ENCODE measurements around the gene FTO. TPM values are rescaled to one million over a fixed set of nuclear protein-coding genes. Genes with fewer than 3 reads are reported as not detected.

FTO gene
- total RNA-seq, 4 donors from 2014 or later: 29.0 to 64.1 (median 48.1) TPM

DNA sequence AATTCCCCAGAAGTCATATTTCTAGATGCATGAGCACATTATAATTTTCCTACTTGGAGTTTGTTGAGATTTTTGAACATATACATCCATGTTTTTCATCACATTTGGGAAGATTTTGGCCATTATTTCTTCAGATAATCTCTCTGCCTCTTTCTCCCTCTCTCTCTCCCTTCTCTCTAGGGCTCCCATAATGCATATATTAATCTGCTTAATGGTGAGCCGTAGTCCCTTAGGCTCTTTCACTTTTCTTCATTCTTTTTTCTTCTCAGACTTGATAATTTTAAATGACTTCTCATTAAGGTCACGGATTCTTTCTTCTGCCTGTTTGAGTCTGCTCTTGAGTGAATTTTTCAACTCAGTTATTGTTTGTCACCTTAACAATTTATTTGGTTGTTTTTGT, 481.1 kb downstream of the FTO start:
- WGBS, 2 donors: 46 to 87% methylated on average over 2 of the region's 2 CpGs
- Histone ChIP-seq H3K27ac (no peak overlapping the region), H3K27me3 (peaks cover 0 to 21% (median 0%) of the 10 kb centered on the region in 4 donors), H3K4me1 (no peaks in the 10 kb centered on the region), H3K36me3 (no peaks in the 10 kb centered on the region), H3K4me3 (no peak overlapping the region), H3K9me3 (no peaks in the 10 kb centered on the region)
- TF ChIP-seq POLR2A (IDR thresholded peaks at IDR 0.05): no peak
- TF ChIP-seq, protein P1, sequence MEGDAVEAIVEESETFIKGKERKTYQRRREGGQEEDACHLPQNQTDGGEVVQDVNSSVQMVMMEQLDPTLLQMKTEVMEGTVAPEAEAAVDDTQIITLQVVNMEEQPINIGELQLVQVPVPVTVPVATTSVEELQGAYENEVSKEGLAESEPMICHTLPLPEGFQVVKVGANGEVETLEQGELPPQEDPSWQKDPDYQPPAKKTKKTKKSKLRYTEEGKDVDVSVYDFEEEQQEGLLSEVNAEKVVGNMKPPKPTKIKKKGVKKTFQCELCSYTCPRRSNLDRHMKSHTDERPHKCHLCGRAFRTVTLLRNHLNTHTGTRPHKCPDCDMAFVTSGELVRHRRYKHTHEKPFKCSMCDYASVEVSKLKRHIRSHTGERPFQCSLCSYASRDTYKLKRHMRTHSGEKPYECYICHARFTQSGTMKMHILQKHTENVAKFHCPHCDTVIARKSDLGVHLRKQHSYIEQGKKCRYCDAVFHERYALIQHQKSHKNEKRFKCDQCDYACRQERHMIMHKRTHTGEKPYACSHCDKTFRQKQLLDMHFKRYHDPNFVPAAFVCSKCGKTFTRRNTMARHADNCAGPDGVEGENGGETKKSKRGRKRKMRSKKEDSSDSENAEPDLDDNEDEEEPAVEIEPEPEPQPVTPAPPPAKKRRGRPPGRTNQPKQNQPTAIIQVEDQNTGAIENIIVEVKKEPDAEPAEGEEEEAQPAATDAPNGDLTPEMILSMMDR (IDR thresholded peaks at IDR 0.05): no peak
- no peak for DNase-seq
- intact Hi-C loops (cut with DNase I): no loop called here

DNA sequence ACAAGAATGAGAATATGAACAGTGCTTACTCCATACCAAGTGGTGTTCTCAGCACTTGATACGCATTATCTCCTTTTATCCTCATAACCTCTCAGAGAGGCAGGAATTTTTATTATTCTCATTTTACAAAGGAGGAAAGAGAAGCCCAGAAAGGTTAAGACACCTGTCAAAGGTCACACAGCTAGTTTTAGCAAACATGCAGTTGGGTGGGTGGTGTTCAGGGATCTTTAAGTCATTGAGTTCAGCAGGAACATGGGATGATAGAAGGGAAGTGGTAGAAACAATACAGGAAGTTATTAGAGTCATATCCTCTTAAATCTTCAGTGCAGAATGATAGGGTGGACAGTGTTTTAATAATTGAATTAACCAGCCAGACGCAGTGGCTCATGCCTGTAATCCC, 487.2 kb downstream of the FTO start:
- peaks cover 0 to 3% (median 0%) of the 10 kb centered on the region in 3 donors for H3K9me3 ChIP-seq
- intact Hi-C loops (cut with DNase I): no loop called here
- H3K4me3 ChIP-seq: no peak overlapping the region
- no peak for TF ChIP-seq POLR2A (IDR thresholded peaks at IDR 0.05)
- TF ChIP-seq, protein P1 (IDR thresholded peaks at IDR 0.05): no peak
- peaks cover 0 to 15% (median 0%) of the 10 kb centered on the region in 3 donors for H3K4me1 ChIP-seq
- no peak overlapping the region for H3K27ac ChIP-seq
- H3K36me3 ChIP-seq: no peaks in the 10 kb centered on the region
- no peak for DNase-seq
- H3K27me3 ChIP-seq: peaks cover 0 to 29% (median 0%) of the 10 kb centered on the region in 4 donors
- 79 to 89% methylated on average over 2 of the region's 2 CpGs for WGBS, 2 donors

DNA sequence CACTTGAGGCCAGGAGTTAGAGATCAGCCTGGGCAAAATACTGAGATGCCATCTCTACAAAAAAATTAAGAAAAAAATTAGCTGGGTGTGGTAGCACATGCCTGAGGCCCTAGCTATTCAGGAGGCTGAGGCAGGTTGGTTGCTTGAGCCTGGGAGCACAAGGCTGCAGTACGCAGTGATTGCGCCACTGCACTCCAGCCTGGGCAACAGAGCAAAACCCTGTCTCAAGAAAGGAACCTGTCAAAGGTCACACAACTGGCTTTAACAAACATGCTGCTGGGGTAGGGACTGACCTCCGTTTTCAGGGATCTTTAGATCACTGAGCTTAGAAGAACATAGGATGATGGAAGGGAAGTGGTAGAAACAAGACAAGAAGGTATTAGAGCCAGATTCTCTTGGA, 487.6 kb downstream of the FTO start:
- H3K27me3 ChIP-seq: peaks cover 0 to 29% (median 0%) of the 10 kb centered on the region in 4 donors
- H3K9me3 ChIP-seq: peaks cover 0 to 3% (median 0%) of the 10 kb centered on the region in 3 donors
- TF ChIP-seq, protein P1 (IDR thresholded peaks at IDR 0.05): no peak
- TF ChIP-seq POLR2A (IDR thresholded peaks at IDR 0.05): no peak
- WGBS, 2 donors: 75 to 76% methylated on average over 3 of the region's 3 CpGs
- no peak for DNase-seq
- no peaks in the 10 kb centered on the region for H3K36me3 ChIP-seq
- intact Hi-C loops (cut with DNase I): no loop called here
- H3K4me3 ChIP-seq: no peak overlapping the region
- H3K4me1 ChIP-seq: peaks cover 0 to 15% (median 0%) of the 10 kb centered on the region in 3 donors
- no peak overlapping the region for H3K27ac ChIP-seq

DNA sequence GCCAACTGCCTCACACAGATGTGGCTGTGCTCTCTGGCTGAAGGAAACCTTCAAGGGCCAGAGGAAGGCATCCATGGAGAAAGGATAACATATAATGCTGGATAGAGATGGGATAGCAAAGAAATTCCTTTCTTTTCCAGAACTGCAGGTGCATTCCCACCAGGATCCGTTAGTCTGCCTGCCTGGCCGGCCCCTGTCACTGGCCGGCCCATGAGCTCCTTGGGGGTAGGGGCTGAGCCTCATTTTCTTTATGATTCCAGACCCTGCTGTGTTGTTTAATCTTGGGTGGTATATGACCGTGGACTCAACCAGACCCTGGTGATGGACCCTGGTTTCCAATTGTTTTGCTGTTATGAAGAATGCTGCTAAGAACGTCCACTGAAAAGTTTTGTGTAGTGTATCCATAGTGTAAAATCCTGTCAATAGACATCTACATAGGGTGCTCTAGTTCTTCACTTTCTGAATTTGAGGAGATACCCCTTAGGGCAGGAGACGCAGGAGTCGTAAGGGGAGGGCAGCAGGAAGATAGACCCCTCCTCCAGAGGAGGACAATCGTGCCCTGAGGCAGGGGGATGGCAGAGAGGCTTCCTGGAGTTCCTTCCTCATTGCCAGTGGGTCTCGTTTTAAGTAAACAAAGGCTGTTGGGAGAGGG, 489.2 kb downstream of the FTO start:
- Histone ChIP-seq H3K9me3 (peaks cover 0 to 3% (median 0%) of the 10 kb centered on the region in 3 donors), H3K4me3 (peak overlapping the region in 2 of 4 donors; percentile 41 to 49), H3K4me1 (peaks cover 0 to 15% (median 0%) of the 10 kb centered on the region in 3 donors), H3K36me3 (no peaks in the 10 kb centered on the region), H3K27ac (peak overlapping the region in 3 of 4 donors; percentile 52 to 80 (median 78)), H3K27me3 (peaks cover 0 to 24% (median 0%) of the 10 kb centered on the region in 4 donors)
- TF ChIP-seq POLR2A (IDR thresholded peaks at IDR 0.05): no peak
- TF ChIP-seq, protein P1 (IDR thresholded peaks at IDR 0.05): no peak
- no peak for DNase-seq
- 29 to 48% methylated on average over 7 of the region's 9 CpGs for WGBS, 2 donors
- intact Hi-C loops (cut with DNase I): no loop called here

DNA sequence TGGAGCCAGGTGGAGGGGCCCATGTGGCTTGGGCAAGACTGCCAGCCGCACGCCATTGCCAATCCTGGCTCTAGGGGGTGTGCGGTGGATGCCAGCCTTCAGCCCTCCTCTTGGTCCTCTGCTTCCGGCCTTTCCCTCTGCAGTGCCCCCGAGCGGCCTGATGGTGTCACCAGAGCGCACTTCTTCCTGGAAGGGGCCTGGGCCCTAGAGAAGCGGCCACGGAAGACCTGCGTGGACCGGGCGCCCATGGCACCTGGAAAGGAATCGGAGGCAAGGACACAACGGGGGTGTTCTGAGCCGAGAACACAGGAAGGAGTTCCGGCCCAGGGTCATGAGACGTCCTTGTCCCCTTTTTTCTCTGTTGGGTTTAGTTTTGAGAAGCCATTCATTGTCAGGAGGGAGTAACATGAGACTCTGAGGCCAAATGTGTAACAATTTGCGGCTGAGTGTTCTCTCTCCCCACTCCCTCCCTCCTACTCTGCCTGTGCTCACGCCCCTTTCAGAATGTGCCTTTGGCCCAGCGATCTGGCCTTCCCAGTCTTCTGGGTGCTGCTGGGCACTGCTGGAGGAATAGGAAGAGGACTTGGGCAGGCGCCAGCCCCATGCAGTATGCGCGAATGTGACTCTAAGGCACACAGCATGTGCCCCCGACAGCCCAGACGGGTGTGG, 489.8 kb downstream of the FTO start:
- Histone ChIP-seq H3K4me3 (peak overlapping the region; percentile 13 to 49 (median 40)), H3K27ac (peak overlapping the region; percentile 52 to 80 (median 76)), H3K9me3 (peaks cover 0 to 3% (median 0%) of the 10 kb centered on the region in 3 donors), H3K36me3 (no peaks in the 10 kb centered on the region), H3K27me3 (peaks cover 0 to 24% (median 0%) of the 10 kb centered on the region in 4 donors), H3K4me1 (peaks cover 0 to 15% (median 0%) of the 10 kb centered on the region in 3 donors)
- intact Hi-C loops (cut with DNase I): no loop called here
- TF ChIP-seq POLR2A (IDR thresholded peaks at IDR 0.05): no peak
- TF ChIP-seq, protein P1 (IDR thresholded peaks at IDR 0.05): peak; percentile 35 to 92 (median 77)
- no peak for DNase-seq
- WGBS, 2 donors: 14 to 15% methylated on average over 6 to 7 of the region's 25 CpGs

All from esophagus squamous epithelium (tissue), 5 donors.